Inflammatory macrophage treated with lipopolysaccharide for 4 hours (primary cell): ENCODE results near the gene TTPAL.
"Not testable (repeated sequence)": the region's sequence is repeated elsewhere in the genome, so short reads cannot be mapped to it uniquely, and the experiment has no call there.

ENCODE experiments used
- DNase-seq: peaks from one replicate; pipeline ENCODE4 v3.0.0-alpha.2; 2020

TTPAL gene

GRCh38 chr20:44470327-44470726 is 5.3 kb upstream of the TTPAL start:
- DNase-seq: no peak

DNA sequence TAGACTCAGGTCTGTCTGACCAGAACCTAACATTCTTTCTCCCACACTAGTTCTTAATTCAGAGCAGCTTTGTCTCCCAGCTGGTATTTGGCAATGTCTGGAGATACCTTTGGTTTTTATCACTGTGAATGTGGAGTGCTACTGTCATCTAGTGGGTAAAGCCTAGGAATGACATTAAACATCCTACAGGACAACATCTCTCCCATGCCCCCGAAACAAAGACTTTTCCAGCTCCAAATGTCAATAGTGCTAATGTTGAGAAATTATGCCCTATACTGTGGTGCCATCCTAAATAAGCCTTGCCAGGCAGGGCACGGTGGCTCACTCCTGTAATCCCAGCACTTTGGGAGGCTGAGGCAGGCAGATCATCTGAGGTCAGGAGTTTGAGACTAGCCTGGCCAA is 4.2 kb upstream of the TTPAL start:
- no peak for DNase-seq

DNA sequence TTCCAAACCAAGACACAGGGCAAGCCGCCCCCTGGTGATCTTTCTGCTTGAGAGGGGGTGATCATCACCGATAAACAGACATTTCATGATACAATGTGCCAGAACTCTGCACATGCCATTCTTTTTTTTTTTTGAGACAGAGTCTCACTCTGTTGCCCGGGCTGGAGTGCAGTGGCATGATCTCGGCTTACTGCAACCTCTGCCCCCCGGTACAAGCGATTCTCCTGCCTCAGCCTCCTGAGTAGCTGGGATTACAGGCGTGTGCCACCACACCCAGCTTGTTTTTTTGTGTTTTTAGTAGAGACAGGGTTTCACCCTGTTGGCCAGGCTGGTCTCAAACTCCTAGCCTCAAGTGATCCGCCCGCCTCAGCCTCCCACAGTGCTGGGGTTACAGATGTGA is 3.4 kb upstream of the TTPAL start:
- DNase-seq: not testable (repeated sequence)

GRCh38 chr20:44475372-44475693 is 341 bp upstream of the TTPAL start:
- DNase-seq: no peak

DNA sequence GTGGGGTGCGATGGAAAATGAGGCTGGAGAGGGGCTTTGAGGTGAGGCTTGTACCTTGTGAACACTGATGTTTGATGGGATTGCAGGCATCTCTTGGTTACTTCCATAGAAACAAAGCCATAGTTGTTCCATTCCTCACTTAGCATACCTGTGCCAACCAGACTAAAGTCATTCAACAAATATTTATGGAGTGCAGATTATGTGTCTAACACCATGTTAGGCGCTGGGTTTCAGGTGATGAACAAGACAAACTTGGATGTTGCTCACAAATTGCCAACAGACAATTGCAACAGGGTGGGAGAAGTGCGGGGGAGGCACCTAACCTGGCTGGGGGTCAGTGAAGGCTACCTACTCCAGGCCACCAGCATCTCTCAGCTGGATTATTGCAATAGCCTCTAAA is 1.5 kb downstream of the TTPAL start:
- no peak for DNase-seq

DNA sequence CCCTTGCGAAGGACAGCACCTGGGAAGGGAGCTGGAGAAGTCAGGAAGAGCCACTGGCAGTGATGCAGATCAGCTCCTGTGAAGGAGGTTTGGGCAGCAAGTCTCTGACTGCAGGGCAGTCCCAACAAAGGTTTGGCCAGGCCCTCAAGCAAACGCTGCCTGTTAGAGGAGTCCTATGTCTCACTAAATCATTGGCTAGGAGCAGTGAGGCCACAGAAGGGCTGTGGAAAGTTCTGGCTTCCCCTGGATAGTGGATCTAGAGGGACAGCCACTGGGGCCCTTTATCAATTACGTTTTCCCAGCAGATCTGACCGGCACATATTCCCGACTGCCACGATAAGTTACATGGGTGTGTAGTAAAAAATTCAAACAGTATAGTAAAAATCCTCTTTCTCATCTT is 2.5 kb downstream of the TTPAL start:
- no peak for DNase-seq

DNA sequence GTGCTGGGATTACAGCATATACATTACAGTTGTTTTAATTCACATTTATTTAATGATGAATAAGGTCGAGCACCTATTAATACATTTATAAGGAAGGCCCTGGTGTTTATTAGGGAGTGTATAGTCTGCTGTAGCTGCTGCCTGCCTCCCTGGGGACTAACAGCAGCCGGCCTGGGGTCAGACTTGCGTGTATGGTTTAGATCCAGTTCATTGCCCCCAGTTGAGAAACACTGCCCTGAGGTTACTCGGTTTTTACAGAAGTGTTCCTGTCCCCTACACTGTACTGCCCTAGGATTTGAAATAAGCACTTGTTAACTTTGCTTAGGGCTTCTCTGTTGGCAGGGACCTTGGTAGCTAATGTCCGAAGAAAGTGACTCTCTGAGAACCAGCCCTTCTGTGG is 4.0 kb downstream of the TTPAL start:
- DNase-seq: no peak

- no peak for DNase-seq
These were observed 4.4 kb downstream of the TTPAL start for GRCh38 chr20:44480097-44480496.

GRCh38 chr20:44481719-44482416 is 6.2 kb downstream of the TTPAL start:
- no peak for DNase-seq

DNA sequence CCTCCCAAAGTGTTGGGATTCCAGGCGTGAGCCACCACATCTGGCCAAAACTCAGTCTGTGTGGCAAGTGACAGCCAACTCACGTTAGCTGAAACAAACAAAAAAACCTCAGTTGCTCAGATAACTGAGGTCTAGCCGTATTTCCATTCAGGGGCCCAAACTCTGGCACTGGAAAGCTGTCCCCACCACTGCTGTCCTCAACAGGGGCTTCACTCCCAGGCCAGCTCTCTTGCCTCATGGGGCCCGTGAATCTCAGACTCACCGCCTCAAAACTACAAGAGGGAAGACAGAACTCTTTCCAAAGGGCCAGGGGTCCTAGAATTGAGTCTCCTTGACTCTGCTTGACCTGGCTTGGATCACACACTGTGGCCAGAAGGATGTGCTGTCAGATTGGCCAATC is 7.4 kb downstream of the TTPAL start:
- DNase-seq: no peak

- DNase-seq: no peak
These were observed 9.6 kb downstream of the TTPAL start for GRCh38 chr20:44485078-44485829.

GRCh38 chr20:44485830-44486198 is 10.1 kb downstream of the TTPAL start:
- no peak for DNase-seq

- no peak for DNase-seq
These were observed 12.9 kb downstream of the TTPAL start for GRCh38 chr20:44488551-44488950.

GRCh38 chr20:44489223-44489622 is 13.5 kb downstream of the TTPAL start:
- DNase-seq: no peak

- DNase-seq: no peak
These were observed 14.3 kb downstream of the TTPAL start for GRCh38 chr20:44489931-44490330.

GRCh38 chr20:44491635-44492395 is 16.1 kb downstream of the TTPAL start:
- no peak for DNase-seq

- DNase-seq: no peak
These were observed 18.6 kb downstream of the TTPAL start for GRCh38 chr20:44494266-44494665.

DNA sequence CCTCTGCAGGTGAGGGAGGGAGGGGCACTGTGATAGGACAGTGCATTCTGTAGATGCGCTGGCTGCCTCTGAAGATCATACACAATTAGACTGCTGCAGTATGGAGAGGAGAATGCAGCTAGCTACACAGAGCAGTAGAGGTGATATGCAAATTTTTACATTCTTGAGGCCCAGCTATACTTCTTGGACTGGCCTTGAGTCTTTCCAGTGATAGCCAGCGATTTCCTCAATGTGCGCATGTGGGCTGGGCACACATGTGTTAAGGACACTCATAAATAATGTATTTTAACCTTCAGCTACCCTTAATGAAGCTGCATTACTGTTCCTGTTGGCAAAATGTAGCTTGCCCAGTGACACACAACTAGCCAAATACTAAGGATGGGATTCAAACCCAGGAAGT is 19.0 kb downstream of the TTPAL start:
- DNase-seq: no peak

DNA sequence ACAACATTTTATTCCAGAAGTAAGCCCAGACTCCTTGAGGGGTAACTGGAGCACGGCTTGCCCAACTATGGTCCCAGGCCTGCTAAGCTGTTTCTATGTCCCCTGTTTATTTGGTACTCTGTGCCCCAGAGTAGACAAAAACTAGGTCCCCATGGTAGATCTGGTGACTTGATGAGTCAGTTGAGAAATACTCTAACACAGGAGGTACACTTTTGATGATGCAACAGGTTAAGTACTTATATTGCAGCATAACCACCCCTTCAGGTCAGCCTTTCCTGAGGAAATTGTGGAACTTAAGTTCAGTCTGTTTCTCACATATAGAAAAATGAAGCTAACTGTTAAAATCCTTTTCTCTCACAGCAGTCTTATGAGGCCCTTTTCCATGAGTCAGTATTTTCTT is 19.6 kb downstream of the TTPAL start:
- DNase-seq: peak; percentile 36

DNA sequence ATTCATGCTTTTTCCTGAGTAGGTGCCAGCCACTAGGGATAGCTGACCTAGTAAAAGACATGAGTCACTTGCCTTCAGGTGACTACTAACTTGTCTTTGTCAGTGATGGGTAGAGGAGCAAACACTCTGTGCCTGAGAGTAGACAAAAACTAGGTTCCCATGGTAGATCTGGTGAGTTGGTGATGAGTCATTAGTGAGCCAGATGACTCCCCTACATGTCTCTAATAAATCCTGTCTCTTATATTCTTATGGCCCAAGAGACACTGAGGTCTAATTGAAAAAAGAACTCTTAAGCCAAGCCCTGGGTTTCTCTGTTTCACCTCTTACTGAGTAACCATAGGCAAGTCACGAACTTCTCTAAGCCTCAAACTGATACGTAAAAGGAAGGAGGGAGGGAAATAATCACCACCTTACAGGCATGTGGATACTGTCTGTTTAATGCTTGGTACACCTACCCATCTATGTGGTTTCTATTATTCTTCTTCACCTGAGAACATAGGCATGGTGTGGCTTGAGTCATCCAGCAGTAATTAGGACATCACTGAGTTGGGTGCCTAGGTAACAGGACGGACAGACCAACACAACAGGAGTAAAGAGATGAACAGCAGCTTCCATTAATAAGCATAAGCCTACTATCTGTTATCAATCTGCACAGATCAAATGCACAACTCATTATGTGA is 20.3 kb downstream of the TTPAL start:
- DNase-seq: peak; percentile 38

DNA sequence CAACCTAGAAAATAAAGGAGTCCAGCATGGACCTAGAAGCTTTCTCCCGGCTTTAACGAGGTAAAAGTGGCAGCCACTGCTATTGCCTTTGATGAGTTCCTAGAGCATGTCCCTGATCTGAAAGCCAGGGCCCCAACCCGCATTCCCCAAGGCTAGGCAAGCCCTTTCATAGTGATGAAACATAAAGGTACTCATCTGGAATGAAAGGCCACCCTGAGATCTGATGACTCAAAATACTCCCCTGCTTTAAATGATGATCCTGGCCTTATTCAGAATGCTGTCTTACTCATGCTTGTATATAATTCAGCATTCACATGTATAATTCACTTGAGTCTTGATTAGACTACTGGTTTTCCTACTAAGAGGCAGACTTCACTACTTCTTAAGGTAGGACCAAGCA is 21.3 kb downstream of the TTPAL start:
- DNase-seq: no peak

DNA sequence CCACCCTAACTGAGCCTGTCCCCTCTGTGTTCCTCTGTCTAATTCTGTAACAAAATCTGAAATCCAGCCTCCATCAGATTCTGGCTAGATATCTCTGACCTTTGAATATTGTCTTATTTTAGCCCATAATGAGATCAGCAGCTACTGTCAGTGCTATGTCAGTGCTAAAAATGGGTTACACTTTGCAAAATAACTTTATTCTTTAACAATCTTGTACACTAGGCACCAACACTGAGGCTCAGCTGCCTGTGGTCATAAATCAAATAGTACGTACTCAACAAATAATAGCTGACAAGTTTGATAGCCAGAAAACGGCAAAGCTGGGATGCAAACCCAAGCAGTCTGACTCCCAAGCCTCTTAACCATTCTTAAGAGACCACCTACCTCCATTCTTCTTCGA is 22.1 kb downstream of the TTPAL start:
- no peak for DNase-seq

- DNase-seq: no peak
These were observed 24.5 kb downstream of the TTPAL start for GRCh38 chr20:44500221-44500620.

GRCh38 chr20:44501448-44501847 is 25.8 kb downstream of the TTPAL start:
- no peak for DNase-seq
